ENCODE measurements around the gene GABRG3. TPM values are rescaled to one million over a fixed set of nuclear protein-coding genes. Genes with fewer than 3 reads are reported as not detected.

The GABRG3 gene
- total RNA-seq, 4 donors from 2014 or later, result not detected

GRCh38 chr15:27570746-27571145, 599.8 kb downstream of the GABRG3 start:
- no peak for TF ChIP-seq CTCF (IDR thresholded peaks at IDR 0.05)
- DNase-seq (ENCODE audit: low spot score) (no peak), ATAC-seq (ENCODE audit: low FRiP score) (no peak)

GRCh38 chr15:27573805-27574485, 603.0 kb downstream of the GABRG3 start:
- no peak for DNase-seq (ENCODE audit: low spot score)
- TF ChIP-seq CTCF (IDR thresholded peaks at IDR 0.05), result no peak
- ATAC-seq (ENCODE audit: low FRiP score), result no peak

DNA sequence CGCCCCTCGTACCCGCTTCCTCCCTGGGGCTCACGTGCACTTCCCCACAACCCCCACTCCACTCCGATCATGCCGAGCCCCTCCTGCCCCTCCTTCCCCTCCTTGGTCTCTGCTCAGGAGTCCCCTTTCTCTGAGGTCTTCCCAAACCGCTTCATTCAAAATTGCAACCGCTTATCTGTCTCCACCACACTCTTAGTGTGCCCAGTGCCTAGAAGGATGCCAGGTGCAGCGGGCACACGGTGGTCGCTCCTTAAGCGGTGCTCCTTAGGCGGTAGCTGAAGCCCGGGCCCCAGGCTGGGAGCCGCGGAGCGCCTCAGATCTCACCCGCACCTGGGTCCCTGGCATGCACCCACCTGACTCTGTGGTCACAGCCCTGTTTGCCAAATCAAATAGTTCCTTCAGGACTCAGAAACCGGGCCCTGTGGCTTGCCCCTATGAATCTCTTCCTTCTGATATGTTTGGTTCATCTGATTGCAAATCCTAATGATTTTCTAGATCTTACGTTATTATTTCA, 603.6 kb downstream of the GABRG3 start:
- no peak for ATAC-seq (ENCODE audit: low FRiP score)
- DNase-seq (ENCODE audit: low spot score), result no peak
- no peak for TF ChIP-seq CTCF (IDR thresholded peaks at IDR 0.05)

DNA sequence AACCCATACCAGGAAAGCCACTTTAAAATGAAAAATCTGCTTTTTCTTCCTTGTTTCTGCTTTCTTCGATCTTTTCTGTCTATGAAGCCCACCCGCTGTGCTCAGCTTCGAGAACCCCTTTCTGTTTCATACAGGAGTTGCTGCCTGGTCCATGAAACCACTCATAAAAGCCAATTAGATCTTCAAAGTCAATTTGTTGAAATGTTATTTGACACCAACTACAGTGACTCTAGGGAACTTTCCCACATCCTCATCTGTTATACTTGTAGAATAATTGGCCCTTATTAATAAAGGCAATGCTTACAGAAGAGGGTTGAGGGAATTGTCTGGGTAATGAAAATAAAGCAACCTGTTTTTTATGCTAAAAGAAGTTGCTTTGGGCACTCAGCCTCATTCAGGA, 604.5 kb downstream of the GABRG3 start:
- no peak for TF ChIP-seq CTCF (IDR thresholded peaks at IDR 0.05)
- ATAC-seq (ENCODE audit: low FRiP score), result no peak
- DNase-seq (ENCODE audit: low spot score), result no peak

DNA sequence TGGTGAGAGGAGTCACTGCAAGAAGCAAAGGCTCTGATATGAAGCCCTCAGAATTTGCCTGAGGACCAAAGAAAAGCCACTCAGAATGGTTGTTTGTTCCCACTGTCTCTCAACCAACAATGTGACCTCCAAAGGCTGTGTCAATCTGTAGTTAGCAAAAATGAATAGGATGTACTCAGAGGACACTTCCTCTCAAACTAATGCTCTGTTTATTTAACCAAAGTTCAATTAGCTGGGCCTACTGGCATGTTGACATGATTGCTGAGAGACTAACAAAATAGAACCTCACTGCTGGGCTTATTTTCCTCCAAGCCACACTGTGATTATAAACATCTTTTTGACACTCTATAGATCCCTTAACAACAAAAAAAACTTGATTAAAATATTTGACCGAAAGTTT, 605.6 kb downstream of the GABRG3 start:
- TF ChIP-seq CTCF (IDR thresholded peaks at IDR 0.05), result no peak
- DNase-seq (ENCODE audit: low spot score) (no peak), ATAC-seq (ENCODE audit: low FRiP score) (no peak)

DNA sequence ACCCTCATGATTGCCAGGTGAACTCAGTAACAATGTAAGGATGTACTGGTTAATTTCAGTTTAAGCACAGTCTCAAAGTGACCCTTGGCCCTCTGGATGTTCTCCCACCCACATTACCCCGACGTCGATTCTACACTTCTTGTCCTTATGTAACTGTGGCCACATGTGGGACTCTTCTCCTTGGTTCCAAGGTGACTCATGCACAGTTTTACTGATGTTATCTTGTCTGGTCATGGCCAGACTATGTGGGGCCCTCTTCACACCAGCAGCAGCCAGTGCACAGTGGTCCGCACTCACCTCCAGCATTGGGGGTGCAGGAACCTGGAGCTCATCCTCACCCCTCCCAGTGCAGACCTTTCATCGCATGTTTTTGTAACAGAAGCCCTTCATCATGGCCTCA, 608.8 kb downstream of the GABRG3 start:
- ATAC-seq (ENCODE audit: low FRiP score), result no peak

More for the DNA sequence above, 608.8 kb downstream of the GABRG3 start:
- no peak for TF ChIP-seq CTCF (IDR thresholded peaks at IDR 0.05)
- DNase-seq (ENCODE audit: low spot score), result no peak
